ENCODE results near the gene MIGA2.

MIGA2 gene

DNA sequence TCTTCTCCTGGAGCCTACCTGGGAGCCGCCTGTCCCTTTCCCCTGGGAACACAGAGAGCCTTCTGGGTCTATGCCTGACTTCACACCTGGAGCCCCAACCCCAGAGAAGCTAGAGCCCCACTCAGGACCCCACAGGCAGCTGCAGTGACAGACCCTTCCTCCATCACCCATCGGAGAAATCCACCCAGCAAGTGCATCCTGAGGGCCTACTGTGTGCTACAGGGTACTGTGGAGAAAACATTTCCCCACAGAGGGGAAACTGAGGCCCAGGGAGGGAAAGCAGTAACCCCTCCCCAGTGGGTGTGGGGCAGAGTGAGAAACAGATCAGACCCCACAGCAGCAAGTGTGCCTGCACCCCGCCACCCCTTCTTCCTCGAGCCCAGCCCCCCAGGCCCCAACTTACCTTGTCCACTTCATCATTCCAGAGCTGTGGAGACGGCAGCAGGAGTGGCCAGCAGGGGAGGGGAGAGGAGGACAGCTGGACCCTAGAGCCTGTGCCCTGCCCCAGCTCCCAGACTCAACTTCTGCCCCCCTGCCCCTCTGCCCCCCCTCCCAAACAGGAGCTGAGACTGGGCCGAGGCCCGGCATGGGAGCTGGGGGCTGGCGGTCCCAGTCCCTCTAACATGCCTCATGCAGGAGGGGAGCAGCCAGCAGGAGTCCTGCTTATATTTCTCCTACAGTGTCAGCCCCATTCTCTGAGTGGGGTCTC is 26.0 kb upstream of the MIGA2 start:
- no peak for DNase-seq (ENCODE audit: low read depth, low spot score)

DNA sequence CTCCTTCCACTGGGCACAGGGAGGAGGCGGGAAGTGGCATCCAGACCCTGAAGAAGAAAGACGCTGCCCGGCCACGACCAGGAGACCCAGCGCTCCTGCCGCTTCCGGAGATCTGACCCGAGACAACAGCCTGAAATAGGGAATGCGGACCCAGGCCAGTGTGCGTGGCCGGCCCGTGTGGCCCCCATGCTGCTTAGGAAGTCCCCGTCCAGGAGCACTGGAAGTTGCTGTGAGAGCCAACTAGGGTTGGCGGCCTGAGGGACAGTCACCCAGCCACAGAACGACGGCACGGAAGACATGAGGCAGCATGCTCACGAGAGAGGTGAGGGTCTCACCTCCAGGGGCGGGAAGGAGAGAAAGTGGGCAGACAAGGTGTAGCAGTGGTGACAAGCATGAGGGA is 25.3 kb upstream of the MIGA2 start:
- no peak for DNase-seq (ENCODE audit: low read depth, low spot score)

- no peak for DNase-seq (ENCODE audit: low read depth, low spot score)
Measured at GRCh38 chr9:129011761-129012181, 24.7 kb upstream of the MIGA2 start.

DNA sequence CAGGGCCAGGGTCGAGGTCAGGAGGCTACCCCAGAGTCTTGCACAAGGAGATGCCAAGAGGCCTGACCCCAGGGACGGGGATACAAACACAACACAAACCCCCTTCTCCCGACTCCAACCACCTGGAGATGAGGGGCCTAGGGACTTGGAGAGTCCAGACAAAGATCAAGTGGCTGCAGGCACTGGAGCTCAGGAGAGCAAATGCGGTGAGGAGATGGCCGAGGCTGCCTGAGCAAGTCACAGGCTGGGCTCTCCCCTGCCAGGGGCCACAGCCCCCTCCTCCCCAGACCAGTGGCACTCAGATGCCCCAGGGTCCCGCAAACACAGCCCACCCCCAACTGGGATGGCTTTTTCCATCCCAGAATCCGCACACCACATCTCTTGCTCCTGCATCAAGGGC is 24.1 kb upstream of the MIGA2 start:
- DNase-seq (ENCODE audit: low read depth, low spot score) = no peak

GRCh38 chr9:129012893-129013448 is 23.5 kb upstream of the MIGA2 start:
- no peak for DNase-seq (ENCODE audit: low read depth, low spot score)

- DNase-seq (ENCODE audit: low read depth, low spot score) = no peak
Measured at GRCh38 chr9:129013674-129014073, 22.8 kb upstream of the MIGA2 start.

DNA sequence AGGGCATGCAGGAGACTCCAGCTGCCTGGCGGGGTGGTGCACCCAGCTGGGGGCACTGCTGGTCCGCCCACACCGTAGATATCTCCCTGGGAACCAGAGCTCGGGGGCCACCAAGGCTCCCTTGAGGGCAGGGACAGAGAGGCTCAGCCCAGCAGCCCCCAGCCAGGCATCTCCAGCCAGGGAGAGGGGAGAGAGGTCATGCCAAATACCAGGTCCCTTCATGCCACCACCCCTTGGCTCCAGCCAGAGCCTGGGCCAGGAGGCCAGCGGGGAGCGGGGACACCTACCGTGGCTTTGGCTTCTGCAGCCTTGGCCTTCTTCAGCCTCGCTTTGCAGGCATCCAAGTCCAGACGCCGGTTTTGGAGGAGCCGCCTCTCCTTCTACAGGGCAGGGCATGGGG is 22.3 kb upstream of the MIGA2 start:
- DNase-seq (ENCODE audit: low read depth, low spot score) = no peak

DNA sequence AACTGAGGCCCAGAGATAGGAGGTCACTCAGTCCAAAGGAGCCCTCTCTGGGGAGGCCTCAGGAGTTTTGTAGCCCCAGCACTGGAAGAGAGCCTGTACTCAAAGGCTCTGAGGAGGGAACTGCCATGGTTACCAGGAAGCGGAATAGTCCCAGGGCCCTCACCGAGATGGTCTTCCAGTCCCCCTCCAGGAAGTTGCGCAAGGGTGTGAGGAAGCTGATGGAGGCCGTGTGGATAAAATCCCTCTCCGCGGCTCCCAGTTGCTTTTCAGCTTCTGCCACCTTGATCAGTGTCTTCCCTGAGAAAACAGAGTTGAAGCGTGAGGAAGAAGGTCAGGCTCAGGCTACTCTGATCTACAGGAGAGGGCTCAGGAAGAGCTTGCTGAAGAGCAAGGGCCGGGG is 21.8 kb upstream of the MIGA2 start:
- DNase-seq (ENCODE audit: low read depth, low spot score) = no peak

DNA sequence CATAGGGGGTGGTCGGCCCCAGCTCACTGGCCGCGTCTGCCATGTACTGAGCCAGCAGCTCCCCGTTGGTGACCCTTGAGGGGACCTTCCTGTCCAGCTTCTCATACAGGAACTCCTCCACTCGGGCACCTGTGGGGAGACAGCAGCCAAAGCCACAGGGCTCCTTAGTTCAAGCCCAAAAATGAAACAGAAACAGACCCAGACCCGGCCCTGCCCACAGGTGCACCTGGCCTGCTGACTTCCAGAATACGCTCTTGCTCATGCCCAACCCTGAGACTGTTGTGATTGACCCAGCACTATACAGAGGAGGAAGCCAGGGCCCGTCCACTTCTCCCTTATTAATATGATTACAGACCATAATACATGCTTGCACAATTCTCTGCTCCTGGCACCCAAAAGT is 15.3 kb upstream of the MIGA2 start:
- DNase-seq (ENCODE audit: low read depth, low spot score) = no peak

- no peak for DNase-seq (ENCODE audit: low read depth, low spot score)
Measured at GRCh38 chr9:129022037-129022436, 14.4 kb upstream of the MIGA2 start.

DNA sequence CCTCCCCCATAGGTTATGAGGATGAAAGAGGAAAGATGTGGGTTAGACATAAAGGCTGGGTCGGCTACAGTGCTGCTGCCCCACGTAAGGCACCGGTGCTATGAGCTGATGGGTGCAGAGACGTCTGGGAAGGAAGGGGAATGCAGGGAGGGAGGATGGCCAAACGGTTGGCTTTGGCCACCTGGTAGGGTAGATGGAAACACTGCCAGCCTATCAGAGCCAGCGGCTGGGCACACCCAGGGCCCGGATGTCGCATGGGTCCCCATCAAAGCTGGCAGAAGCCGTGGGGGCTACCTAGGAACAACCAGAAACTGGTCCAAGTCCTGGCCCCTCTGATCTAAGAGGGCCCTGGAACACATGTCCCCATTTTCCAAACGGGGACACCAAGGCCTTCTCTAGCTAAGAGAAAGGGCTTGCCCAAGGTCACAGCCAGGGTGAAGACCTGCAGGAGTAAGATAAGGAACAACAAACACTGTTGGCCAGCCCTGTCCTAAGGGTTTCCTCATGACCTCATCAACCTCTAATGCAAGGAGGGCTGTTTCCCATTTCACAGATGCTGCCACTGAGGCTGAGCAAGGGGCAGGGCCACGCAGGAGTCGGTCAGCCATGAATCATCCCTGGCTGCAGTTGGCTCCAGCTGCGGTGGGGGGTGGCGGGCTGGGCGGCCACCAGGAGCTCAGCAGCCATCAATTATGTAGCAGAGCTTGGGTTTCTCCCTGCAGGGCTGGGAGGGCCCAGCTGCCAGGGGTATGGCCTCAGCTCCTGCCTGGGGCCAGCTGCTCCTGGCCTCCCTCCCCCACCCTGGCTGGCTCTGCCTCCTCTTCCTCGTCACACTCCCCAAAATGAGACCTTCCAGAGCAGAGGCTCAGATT is 13.2 kb upstream of the MIGA2 start:
- DNase-seq (ENCODE audit: low read depth, low spot score) = no peak

DNA sequence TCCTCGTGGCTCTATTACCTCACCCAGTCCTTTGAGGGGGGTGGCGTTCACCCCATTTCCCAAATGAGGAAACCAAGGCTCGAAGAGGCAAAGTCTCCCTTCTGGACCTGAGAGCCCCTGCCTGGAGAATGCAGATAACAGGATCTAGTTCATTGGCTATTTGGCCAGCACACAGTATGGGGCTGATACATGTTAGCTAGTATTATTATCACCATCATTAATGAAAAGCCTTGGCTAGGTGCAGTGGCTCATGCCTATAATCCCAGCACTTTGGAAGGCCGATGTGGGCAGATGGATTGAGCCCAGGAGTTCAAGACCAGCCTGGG is 12.6 kb upstream of the MIGA2 start:
- DNase-seq (ENCODE audit: low read depth, low spot score) = no peak

DNA sequence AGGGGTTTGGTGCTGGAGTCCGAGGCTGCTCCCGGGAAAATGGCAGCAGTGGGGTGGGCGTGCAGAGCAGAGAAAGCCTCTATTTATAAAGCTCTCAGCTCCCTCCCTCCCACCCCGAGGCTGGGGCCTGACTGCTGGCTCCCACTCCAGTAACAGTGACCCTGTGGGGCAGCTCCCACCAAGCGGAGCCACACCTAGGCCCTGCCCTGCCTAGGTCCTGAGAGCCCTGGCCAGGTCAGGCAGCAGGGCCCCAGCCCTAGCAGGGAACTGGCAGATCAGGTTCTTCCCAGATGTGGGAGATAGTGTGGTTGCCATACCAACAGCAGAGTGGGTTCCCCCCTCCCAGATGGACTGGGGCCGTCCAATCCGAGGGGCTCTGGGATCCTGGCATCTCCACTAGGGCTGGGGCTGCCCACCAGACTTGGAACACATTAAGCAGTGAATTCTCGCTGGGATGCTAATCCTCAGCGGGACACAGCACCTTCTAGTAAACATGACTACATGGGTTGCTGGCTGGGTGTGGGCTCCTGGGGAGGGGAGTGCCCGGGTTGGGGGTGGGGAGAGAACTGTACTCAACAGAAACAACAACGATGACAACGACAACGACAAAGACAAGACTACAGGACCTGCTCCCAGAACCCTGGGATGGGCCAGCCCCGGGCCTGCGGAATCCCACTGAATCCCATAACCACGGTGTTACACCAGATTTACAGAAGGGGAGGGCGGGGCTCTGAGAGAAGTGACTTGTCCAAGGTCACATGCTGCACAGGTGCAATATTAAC is 9.8 kb upstream of the MIGA2 start:
- peak; percentile 38 for DNase-seq (ENCODE audit: low read depth, low spot score)

DNA sequence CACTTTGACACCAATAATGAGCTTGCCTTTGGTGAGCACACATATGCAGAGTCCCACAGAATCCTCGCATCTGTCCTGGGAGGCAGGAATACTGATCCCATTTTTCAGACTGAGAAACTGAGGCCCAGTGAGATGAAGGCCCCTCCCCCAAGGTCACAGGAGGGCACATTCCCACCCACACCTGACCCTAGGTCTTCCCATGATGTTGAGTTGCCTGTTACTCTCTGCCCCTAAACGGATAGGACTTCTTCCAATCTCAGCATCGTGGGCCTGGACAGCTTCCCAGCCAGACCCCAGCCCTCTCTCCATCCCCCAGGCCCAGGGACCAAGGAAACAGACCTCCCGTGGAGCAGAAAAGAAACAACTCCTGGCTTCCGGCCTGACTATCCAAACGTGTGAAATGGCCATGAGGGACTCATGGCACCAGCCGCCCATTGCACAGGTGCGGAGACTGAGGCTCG is 9.2 kb upstream of the MIGA2 start:
- DNase-seq (ENCODE audit: low read depth, low spot score) = no peak

GRCh38 chr9:129027685-129028191 is 8.7 kb upstream of the MIGA2 start:
- DNase-seq (ENCODE audit: low read depth, low spot score) = no peak

GRCh38 chr9:129028192-129028966 is 8.0 kb upstream of the MIGA2 start, which contains the start of gene SH3GLB2:
SH3GLB2 (minus strand) TSS chr9:129028331; CDS start chr9:129028154, 177 bp downstream.
- DNase-seq (ENCODE audit: low read depth, low spot score) = no peak

- no peak for DNase-seq (ENCODE audit: low read depth, low spot score)
Measured at GRCh38 chr9:129030191-129030590, 6.2 kb upstream of the MIGA2 start.

DNA sequence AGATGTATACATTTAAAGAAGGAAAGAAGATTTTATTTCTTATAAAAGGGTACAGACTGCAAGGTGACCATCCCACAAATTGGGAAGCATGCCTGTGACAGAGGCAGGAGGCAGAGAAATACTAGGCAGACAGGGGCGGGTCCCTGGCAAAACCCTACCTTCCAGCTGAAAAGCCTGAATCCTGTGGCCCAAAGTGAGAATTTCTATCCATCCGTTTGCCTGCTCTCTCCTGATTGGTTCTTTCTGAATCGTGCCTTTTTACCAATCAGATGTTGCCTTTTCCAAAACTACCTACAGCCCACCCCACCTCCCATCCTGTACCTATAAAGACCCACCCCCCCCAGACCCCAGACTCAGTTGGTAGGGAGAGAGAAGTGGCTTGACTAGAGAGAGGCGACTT is 4.9 kb upstream of the MIGA2 start:
- DNase-seq (ENCODE audit: low read depth, low spot score) = no peak

- no peak for DNase-seq (ENCODE audit: low read depth, low spot score)
Measured at GRCh38 chr9:129032541-129033159, 3.8 kb upstream of the MIGA2 start.

DNA sequence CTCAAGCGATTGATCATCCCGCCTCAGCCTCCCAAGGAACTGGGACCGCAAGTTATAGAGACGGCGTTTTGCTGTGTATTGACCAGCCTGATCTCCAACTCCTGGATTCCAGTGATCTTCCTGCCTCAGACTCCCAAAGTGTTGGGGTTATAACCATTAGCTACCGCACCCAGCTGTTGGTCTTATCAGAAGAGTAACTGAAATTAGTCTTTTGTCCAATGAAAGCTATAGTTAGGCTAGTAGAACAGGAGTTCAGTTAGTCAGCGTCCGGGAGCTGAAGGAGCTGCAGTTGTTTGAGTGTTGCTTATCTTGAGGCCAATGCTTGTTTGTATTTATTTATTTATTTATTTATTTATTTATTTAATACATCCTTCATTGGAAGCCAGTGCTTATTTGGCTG is 3.2 kb upstream of the MIGA2 start:
- DNase-seq (ENCODE audit: low read depth, low spot score) = no peak

Measured in iPS DF 19.7 (cell line).